ENCODE measurements around the gene SEMA3E. TPM values are rescaled to one million over a fixed set of nuclear protein-coding genes. Genes with fewer than 3 reads are reported as not detected.

The SEMA3E gene
- total RNA-seq, 1 donor from 2014 or later, result 1.3 TPM

DNA sequence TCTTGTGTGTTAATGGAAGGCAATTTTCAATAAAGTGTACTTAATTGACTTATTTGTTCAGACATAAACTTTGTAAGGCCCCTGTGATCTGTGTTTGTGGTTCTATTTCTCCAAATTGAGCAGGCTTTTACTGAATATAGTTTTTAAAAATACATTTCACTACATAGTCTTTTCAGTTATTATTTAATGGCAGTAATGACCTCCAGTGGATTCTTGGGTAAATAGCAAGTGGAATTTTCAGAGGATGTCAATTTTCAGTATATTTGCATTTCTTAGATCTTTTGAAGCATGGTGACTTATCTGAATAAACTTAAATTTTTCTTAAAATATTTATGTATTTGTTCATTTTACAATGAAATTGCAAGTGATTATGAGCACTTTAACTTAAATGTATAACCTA is 283.2 kb downstream of the SEMA3E start:
- TF ChIP-seq, protein P1, sequence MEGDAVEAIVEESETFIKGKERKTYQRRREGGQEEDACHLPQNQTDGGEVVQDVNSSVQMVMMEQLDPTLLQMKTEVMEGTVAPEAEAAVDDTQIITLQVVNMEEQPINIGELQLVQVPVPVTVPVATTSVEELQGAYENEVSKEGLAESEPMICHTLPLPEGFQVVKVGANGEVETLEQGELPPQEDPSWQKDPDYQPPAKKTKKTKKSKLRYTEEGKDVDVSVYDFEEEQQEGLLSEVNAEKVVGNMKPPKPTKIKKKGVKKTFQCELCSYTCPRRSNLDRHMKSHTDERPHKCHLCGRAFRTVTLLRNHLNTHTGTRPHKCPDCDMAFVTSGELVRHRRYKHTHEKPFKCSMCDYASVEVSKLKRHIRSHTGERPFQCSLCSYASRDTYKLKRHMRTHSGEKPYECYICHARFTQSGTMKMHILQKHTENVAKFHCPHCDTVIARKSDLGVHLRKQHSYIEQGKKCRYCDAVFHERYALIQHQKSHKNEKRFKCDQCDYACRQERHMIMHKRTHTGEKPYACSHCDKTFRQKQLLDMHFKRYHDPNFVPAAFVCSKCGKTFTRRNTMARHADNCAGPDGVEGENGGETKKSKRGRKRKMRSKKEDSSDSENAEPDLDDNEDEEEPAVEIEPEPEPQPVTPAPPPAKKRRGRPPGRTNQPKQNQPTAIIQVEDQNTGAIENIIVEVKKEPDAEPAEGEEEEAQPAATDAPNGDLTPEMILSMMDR (IDR thresholded peaks at IDR 0.05; ENCODE audit: unreplicated experiment), result no peak
- Mint-ChIP-seq H3K4me1 (peaks cover 11% of the 10 kb centered on the region), H3K9me3 (peaks cover 3% of the 10 kb centered on the region), H3K27ac (no peak overlapping the region), H3K4me3 (no peak overlapping the region), H3K36me3 (no peaks in the 10 kb centered on the region), H3K27me3 (ENCODE audit: low read depth) (no peaks in the 10 kb centered on the region)
- DNase-seq (ENCODE audit: low spot score in 2 of 2, unreplicated experiment in 2 of 2), result no peak

DNA sequence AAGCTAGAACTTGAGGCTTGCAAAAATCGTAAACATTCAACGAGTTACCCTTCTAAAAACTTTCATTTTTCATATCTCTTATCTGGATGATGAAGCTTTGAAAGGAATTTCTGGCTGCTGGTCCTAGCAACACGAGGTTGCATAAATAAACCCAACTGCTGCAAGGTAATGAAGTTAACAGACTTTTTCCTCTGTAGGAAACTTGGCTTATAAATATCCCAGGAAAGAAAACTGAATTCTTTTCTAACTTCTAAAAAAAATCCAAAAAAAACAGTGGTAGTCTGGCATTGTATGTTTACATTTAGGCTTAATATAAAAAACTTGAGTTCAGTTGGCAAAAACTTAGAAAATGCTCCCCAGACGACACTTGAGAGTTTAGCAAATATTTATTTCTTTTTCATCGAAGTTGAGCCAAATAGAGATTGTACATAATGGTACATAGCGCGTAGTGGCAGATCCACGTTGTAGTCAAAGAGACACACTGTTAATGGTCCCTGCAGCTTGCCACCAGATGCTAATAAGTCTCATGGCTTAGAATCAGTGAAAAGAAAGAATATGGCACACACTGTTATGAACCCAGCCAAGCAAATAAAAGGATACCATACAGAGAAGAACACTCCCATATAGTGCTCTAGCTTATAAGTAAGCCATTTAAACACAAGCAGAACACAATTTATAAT is 285.9 kb downstream of the SEMA3E start:
- TF ChIP-seq, protein P1 (IDR thresholded peaks at IDR 0.05; ENCODE audit: unreplicated experiment), result no peak
- Mint-ChIP-seq H3K4me1 (peaks cover 11% of the 10 kb centered on the region), H3K27me3 (ENCODE audit: low read depth) (no peaks in the 10 kb centered on the region), H3K27ac (peak overlapping the region; percentile 75), H3K9me3 (peaks cover 3% of the 10 kb centered on the region), H3K36me3 (no peaks in the 10 kb centered on the region), H3K4me3 (no peak overlapping the region)
- no peak for DNase-seq (ENCODE audit: low spot score in 2 of 2, unreplicated experiment in 2 of 2)

DNA sequence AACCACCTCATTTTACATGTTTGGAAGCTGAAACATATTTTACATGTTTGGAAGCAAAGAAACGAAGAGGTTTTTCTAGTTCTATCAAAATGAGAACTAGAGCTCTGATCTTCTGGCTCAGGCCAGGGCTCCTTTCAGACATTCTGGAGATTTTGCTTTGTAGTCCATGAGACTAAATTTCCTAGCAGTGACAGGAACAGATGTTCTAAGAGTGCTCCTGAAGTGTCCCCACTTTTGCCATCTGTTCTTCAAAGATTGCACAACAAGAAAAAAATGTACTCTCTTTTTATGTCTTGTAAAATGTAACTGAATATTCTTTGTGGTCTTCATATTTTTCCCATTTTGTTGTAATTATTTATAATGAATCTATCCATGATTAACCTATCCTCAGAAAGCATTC is 289.8 kb downstream of the SEMA3E start:
- no peak overlapping the region for H3K27ac Mint-ChIP-seq
- H3K4me3 Mint-ChIP-seq, result no peak overlapping the region
- H3K36me3 Mint-ChIP-seq, result no peaks in the 10 kb centered on the region
- peaks cover 3% of the 10 kb centered on the region for H3K9me3 Mint-ChIP-seq
- TF ChIP-seq, protein P1 (IDR thresholded peaks at IDR 0.05; ENCODE audit: unreplicated experiment), result no peak
- H3K27me3 Mint-ChIP-seq (ENCODE audit: low read depth), result no peaks in the 10 kb centered on the region
- peaks cover 11% of the 10 kb centered on the region for H3K4me1 Mint-ChIP-seq
- DNase-seq (ENCODE audit: low spot score in 2 of 2, unreplicated experiment in 2 of 2), result no peak

DNA sequence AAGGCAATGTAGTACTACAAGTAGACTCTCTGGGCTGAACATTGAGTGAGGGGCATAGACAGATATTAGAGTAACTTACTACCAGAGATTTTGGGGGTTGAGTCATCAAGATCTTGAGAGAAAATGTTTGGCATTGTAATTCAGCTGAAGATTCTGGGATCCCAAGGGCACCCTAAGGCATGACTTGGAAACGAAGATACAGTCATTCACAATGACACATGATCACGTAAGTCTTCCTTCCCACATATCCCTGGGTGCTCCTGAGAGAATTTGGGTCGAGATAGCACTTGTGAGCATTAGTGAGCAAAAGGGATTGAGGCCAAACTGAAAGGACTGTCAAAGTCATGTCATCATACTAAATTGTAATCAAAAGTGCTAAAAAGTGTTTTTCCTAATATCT is 293.8 kb downstream of the SEMA3E start:
- TF ChIP-seq, protein P1 (IDR thresholded peaks at IDR 0.05; ENCODE audit: unreplicated experiment), result no peak
- H3K36me3 Mint-ChIP-seq, result no peaks in the 10 kb centered on the region
- no peak overlapping the region for H3K27ac Mint-ChIP-seq
- peaks cover 16% of the 10 kb centered on the region for H3K9me3 Mint-ChIP-seq
- H3K4me1 Mint-ChIP-seq, result no peaks in the 10 kb centered on the region
- H3K27me3 Mint-ChIP-seq (ENCODE audit: low read depth), result no peaks in the 10 kb centered on the region
- no peak overlapping the region for H3K4me3 Mint-ChIP-seq
- no peak for DNase-seq (ENCODE audit: low spot score in 2 of 2, unreplicated experiment in 2 of 2)

DNA sequence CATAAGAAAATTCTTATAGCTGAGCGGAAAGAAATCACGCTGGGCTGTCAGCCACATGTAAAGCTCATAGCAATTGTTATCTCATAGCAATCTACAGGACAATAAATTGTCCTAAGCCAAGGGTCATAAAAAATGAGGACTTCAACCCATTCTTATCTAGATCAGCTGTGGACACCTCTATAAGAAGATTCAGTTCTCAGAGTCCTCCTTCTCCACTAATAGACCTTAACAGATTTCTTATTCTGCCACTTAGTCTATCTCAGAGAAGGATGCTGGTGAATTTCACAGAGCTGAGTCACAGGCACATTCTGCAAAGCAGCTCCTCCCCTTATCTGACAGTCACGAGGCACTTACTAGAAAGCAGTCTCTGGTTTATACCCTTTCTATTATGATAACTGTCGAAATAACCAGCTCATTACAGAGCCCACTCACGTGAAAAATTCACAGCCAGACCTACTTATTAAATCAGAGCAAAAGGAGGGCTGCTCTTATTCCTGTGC is 300.9 kb downstream of the SEMA3E start:
- DNase-seq (ENCODE audit: low spot score in 2 of 2, unreplicated experiment in 2 of 2), result no peak
- Mint-ChIP-seq H3K27ac (peak overlapping the region; percentile 45), H3K9me3 (peaks cover 45% of the 10 kb centered on the region), H3K4me3 (no peak overlapping the region), H3K27me3 (ENCODE audit: low read depth) (no peaks in the 10 kb centered on the region), H3K4me1 (peaks cover 2% of the 10 kb centered on the region), H3K36me3 (no peaks in the 10 kb centered on the region)
- TF ChIP-seq, protein P1 (IDR thresholded peaks at IDR 0.05; ENCODE audit: unreplicated experiment), result no peak
